ENCODE data around the gene C19orf12.

C19orf12 gene

DNA sequence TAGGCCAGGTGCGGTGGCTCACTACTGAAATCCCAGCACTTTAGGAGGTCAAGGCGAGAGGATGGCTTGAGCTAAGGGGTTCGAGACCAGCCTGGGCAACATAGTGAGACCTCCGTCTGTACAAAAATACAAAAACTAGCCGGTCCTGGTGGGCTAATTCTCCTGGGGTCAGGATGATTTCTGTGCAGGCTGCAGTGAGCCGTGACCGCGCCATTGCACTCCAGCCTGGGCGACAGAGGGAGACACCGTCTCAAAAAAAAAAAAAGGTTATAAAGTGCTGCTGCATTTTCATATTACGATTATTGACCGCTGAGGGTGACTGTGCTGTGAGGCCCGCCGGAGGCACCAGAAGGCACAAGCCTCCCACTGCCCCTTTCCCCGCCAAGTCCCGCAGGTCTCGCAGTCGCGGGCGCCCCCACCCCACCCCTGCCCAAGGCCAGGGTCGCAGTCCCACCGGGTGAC lies 50.3 kb downstream of the C19orf12 start:
- no peak for DNase-seq (ENCODE audit: low read depth in 2 of 2)

DNA sequence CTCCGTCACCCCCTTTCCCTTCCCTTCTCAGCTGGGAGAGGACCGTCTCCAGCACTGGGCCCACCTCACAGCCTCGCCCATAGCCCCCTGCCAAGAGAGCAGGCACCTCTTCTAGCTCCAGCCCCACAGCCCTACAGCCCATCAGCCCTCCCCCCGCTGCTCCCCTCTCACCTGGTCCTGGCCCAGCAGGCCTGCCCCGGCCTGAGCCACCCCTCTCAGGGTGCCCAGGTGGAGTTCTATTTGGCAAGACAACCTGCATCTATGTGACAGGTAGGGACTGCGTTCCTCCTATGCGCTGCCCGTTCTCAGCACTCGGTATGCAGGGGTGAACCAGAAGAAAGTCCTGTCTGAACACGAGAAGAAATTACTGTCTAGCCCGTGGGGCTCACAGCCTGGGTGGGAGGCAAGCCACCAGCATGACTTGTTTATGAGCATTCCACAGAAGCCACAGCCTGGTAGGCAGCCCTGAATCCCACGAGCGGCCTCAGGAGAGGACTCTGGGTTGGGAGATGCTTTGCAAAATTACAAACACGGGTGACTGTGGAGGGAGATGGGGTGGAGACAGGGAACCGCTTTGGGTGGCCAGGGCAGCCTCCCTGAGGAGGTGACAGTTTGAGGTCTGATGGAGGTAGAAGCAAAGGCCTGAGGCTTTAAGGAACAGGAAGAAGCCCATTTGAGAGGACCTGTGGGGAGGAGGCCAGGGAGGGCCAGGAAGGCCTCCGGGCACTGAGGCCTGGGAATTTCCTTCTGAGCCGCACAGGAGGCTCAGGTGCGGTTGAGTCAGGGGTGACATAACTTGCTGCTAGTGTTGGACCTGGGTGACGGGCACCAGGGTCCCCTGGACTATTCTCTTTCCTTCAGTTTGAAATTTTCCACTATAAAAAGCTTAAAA lies 51.0 kb downstream of the C19orf12 start:
- no peak for DNase-seq (ENCODE audit: low read depth in 2 of 2)

GRCh38 chr19:29662604-29663404 lies 52.3 kb downstream of the C19orf12 start:
- DNase-seq (ENCODE audit: low read depth in 2 of 2) = peak; percentile 74 to 76

DNA sequence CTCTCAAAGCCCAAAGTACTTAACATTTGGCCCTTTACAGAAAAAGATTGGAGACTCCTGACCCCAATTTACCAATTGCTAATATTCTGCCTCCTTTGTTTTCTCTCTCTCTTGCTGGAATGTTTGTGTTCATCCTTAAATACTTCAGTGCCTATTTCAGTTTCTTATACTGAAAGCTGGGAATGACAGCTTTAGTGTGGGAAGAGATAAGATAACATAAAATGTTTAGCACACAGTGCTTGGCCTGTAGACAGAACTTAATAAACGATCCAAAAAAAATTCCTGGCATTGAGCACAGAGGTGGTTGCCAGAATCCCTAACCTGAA lies 52.8 kb downstream of the C19orf12 start:
- no peak for DNase-seq (ENCODE audit: low read depth in 2 of 2)

DNA sequence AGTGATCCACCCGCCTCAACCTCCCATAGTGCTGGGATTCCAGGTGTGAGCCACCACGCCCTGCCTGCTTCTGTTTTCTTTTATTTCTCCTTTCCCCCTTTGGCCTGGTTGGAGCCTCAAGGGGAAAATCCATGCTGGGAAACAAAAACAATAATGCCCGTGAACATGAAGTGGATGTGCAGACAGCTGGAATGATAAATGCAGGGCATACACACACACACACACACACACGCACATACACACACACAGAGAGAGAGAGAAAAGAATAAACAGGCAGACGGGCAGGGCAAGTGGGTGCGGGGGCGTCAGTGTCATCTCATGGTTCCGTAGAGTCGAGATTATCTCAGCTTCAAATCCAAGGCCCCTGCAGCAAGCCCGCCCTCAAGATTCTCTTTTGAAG lies 54.2 kb downstream of the C19orf12 start:
- no peak for DNase-seq (ENCODE audit: low read depth in 2 of 2)

GRCh38 chr19:29658221-29658991 lies 56.7 kb downstream of the C19orf12 start:
- DNase-seq (ENCODE audit: low read depth in 2 of 2) = no peak

DNA sequence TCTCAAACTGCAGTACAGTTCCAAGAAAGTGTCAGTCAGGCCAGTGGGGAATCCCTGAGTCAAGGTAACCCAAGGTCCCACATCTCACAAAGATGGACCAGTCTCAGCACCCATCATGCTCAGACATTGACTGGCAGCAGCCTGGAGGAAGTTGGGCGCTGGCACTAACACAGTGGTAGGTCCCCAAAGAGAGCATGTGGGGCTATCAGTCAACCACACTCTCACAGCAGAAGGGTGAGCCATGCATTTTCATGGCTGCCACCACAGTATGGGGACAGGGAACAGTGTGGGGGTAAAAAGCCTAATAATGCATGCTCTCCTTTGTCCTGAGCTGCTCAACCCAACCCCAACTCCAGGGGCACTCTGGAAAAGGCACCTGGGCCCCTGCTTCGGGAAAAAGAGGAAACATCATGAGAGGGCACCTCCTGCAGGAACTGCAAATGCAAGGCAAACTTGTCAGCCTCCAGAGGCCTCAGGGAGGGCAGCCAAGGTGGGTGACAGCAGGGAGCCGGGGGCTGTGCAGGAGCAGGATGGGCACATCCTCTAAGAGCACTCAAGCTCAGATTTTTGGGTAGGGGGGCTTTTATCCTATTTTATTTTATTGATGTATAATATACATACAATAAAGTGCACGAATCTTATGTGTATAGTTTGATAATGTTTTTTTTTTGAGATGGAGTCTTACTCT lies 59.3 kb downstream of the C19orf12 start:
- DNase-seq (ENCODE audit: low read depth in 2 of 2) = no peak

DNA sequence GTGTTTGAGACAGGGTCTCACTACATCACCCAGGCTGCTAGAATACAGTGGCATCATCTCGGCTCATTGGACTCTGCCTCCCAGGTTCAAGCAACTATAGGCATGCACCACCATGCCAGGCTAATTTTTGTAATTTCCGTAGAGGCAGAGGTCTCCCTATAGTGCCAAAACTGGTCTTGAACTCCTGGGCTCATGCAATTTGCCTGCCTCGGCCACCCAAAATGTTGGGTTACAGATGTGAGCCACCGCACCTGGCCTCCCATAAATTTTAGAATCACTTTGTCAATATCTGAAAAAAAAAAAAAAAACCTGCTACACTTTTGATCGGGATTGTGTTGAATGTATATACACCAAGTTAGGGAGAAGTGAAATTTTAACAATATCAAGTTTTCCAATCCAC lies 61.7 kb downstream of the C19orf12 start:
- DNase-seq (ENCODE audit: low read depth in 2 of 2) = no peak

GRCh38 chr19:29651622-29652394 lies 63.3 kb downstream of the C19orf12 start:
- DNase-seq (ENCODE audit: low read depth in 2 of 2) = no peak

- DNase-seq (ENCODE audit: low read depth in 2 of 2) = no peak
Measured at GRCh38 chr19:29650772-29651387, 64.2 kb downstream of the C19orf12 start.
